ENCODE data around the gene DDT.
A peak's percentile ranks its signal among the peaks of the same experiment; 100 is the strongest.

Gene DDT

DNA sequence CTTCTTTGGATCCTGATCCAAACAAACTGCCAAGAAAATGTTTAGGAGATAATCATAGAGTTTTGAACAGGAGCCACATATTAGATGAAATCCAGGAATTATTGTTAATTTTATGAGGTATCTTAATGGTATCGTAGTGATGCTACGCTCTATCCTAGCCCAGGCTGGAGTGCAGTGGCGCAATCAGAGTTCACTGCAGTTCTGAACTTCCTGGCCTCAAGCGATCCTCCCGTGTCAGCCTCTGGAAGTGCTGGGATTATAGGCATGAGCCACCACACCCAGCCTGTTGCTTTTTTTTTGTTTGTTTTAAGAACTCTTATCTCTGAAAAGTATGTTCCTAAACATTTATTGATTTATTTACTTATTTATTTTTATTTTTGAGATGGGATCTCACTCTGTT lies 28.6 kb upstream of the DDT start:
- no peak for TF ChIP-seq RAD21 (IDR thresholded peaks at IDR 0.05; ENCODE audit: low read depth)
- TF ChIP-seq TCF12 (IDR thresholded peaks at IDR 0.05; ENCODE audit: low read depth), result no peak
- TF ChIP-seq YY1 (IDR thresholded peaks at IDR 0.05; ENCODE audit: low read depth), result no peak
- TF ChIP-seq TEAD4 (IDR thresholded peaks at IDR 0.05), result no peak
- TF ChIP-seq TAF1 (IDR thresholded peaks at IDR 0.05; ENCODE audit: low read depth), result no peak
- no peak for TF ChIP-seq CEBPB (IDR thresholded peaks at IDR 0.05)
- TF ChIP-seq, protein P1, sequence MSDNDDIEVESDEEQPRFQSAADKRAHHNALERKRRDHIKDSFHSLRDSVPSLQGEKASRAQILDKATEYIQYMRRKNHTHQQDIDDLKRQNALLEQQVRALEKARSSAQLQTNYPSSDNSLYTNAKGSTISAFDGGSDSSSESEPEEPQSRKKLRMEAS (IDR thresholded peaks at IDR 0.05), result no peak
- TF ChIP-seq EP300 (IDR thresholded peaks at IDR 0.05; ENCODE audit: borderline replicate concordance), result no peak
- TF ChIP-seq, protein P2, sequence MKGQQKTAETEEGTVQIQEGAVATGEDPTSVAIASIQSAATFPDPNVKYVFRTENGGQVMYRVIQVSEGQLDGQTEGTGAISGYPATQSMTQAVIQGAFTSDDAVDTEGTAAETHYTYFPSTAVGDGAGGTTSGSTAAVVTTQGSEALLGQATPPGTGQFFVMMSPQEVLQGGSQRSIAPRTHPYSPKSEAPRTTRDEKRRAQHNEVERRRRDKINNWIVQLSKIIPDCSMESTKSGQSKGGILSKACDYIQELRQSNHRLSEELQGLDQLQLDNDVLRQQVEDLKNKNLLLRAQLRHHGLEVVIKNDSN (IDR thresholded peaks at IDR 0.05), result no peak
- TF ChIP-seq FOXM1 (IDR thresholded peaks at IDR 0.05; ENCODE audit: borderline replicate concordance, low read depth), result no peak
- no peak for TF ChIP-seq ZBTB7A (IDR thresholded peaks at IDR 0.05; ENCODE audit: low read depth)
- TF ChIP-seq NFIC (IDR thresholded peaks at IDR 0.05), result no peak
- TF ChIP-seq CREB1 (IDR thresholded peaks at IDR 0.05; ENCODE audit: low read depth), result no peak

DNA sequence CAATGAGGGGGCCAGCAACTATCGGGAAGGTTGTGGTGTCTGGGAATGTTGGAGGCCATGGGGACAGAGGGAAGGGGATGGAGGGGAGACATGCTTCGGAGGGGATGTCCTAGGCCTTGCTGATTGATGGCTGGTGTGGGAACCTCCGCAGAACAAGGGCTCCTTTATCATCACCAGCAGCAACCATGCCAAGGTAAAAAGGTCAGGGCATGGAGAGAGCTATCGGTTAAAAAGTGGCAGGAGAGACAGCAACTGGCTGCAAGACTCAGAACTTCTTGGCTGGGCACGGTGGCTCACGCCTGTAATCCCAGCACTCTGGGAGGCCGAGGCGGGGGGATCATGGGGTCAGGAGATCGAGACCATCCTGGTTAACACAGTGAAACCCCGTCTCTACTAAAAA lies 28.0 kb upstream of the DDT start:
- TF ChIP-seq ZBTB7A (IDR thresholded peaks at IDR 0.05; ENCODE audit: low read depth), result no peak
- TF ChIP-seq, protein P1 (IDR thresholded peaks at IDR 0.05), result no peak
- TF ChIP-seq, protein P3, sequence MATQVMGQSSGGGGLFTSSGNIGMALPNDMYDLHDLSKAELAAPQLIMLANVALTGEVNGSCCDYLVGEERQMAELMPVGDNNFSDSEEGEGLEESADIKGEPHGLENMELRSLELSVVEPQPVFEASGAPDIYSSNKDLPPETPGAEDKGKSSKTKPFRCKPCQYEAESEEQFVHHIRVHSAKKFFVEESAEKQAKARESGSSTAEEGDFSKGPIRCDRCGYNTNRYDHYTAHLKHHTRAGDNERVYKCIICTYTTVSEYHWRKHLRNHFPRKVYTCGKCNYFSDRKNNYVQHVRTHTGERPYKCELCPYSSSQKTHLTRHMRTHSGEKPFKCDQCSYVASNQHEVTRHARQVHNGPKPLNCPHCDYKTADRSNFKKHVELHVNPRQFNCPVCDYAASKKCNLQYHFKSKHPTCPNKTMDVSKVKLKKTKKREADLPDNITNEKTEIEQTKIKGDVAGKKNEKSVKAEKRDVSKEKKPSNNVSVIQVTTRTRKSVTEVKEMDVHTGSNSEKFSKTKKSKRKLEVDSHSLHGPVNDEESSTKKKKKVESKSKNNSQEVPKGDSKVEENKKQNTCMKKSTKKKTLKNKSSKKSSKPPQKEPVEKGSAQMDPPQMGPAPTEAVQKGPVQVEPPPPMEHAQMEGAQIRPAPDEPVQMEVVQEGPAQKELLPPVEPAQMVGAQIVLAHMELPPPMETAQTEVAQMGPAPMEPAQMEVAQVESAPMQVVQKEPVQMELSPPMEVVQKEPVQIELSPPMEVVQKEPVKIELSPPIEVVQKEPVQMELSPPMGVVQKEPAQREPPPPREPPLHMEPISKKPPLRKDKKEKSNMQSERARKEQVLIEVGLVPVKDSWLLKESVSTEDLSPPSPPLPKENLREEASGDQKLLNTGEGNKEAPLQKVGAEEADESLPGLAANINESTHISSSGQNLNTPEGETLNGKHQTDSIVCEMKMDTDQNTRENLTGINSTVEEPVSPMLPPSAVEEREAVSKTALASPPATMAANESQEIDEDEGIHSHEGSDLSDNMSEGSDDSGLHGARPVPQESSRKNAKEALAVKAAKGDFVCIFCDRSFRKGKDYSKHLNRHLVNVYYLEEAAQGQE (IDR thresholded peaks at IDR 0.05; ENCODE audit: low read depth), result no peak

DNA sequence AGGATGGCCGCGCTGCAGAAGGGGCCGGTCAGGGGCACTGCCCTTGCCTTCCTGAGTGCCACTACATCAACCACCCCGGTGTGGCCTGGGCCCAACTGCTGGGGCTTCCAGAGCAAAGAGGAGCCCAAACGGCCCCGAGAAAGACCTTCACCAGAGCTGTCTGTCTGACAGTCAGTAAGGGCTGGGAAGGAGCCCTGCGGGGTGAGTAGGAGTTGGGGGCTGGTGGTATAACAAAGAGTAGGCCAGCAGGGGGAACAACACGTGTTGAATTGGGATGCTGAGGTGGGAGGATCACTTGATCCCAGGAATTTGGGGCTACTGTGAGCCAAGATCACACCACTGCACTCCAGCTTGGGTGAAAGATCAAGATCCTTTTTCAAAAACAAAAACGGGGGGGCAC lies 27.1 kb upstream of the DDT start:
- TF ChIP-seq CREB1 (IDR thresholded peaks at IDR 0.05; ENCODE audit: low read depth), result no peak
- TF ChIP-seq RAD21 (IDR thresholded peaks at IDR 0.05; ENCODE audit: low read depth), result no peak
- TF ChIP-seq CEBPB (IDR thresholded peaks at IDR 0.05), result no peak
- no peak for TF ChIP-seq FOXM1 (IDR thresholded peaks at IDR 0.05; ENCODE audit: borderline replicate concordance, low read depth)
- TF ChIP-seq, protein P3 (IDR thresholded peaks at IDR 0.05; ENCODE audit: low read depth), result no peak

DNA sequence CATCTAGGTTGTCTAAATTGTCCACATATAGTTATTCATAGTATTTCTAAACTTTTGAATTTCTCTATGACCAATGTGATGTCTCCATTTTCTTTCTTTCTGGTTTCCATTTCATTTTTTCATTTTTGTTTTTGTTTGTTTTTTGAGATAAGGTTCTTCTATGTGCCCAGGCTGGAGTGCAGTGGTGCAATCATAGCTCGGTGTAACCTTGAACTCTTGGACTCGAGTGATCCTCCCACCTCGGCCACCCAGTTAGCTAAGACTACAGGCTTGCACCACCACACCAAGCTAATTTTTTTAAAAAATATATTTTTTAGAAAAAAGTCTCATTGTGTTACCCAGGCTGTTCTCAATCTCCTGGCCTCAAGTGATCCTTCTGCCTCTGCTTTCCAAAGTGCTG lies 22.9 kb upstream of the DDT start:
- TF ChIP-seq YY1 (IDR thresholded peaks at IDR 0.05; ENCODE audit: low read depth) (no peak), RAD21 (IDR thresholded peaks at IDR 0.05; ENCODE audit: low read depth) (no peak), FOXM1 (IDR thresholded peaks at IDR 0.05; ENCODE audit: borderline replicate concordance, low read depth) (no peak), ZBTB7A (IDR thresholded peaks at IDR 0.05; ENCODE audit: low read depth) (no peak), EP300 (IDR thresholded peaks at IDR 0.05; ENCODE audit: borderline replicate concordance) (no peak), TCF12 (IDR thresholded peaks at IDR 0.05; ENCODE audit: low read depth) (no peak), EGR1 (IDR thresholded peaks at IDR 0.05) (no peak), TEAD4 (IDR thresholded peaks at IDR 0.05) (no peak), CREB1 (IDR thresholded peaks at IDR 0.05; ENCODE audit: low read depth) (no peak), TAF1 (IDR thresholded peaks at IDR 0.05; ENCODE audit: low read depth) (no peak), CEBPB (IDR thresholded peaks at IDR 0.05) (no peak), NFIC (IDR thresholded peaks at IDR 0.05) (no peak)
- TF ChIP-seq, protein P1 (IDR thresholded peaks at IDR 0.05), result no peak
- TF ChIP-seq, protein P3 (IDR thresholded peaks at IDR 0.05; ENCODE audit: low read depth), result no peak

DNA sequence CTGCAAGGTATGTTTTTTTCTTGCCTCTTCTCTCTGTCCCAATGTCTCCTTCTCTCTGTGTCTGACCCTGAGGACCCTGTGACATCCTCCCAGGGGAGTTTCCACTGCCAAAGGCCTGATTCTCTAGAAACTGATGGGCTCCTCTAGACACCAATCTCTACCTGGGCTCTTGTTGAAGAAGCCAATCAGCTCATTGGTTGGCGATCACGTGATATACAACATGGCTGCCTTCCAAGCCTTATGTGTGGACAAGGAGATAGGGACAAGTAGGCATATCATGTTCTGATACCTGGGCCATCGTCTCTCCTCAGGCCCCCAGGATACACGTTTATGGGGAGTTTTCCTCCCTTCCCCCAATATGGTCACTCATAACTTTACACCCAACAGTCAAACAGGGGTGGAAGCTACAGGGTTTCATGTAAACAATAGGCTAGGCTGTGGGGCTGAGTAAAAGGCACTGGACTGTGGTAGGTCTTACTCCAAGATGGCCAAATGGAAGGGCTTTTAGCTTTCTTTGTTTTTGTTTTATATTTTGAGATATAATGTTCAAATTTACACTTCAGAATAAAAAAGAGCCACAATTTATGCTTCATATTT lies 19.4 kb upstream of the DDT start:
- 0 out of 2 replicates have a peak, but pooled peaks have one; percentile 27 for TF ChIP-seq YY1 (IDR thresholded peaks at IDR 0.05; ENCODE audit: low read depth)
- TF ChIP-seq, protein P2 (IDR thresholded peaks at IDR 0.05), result peak; percentile 62
